Breast epithelium (tissue), 4 donors: ENCODE results near the gene FTO. TPM values are rescaled to one million over a fixed set of nuclear protein-coding genes. Genes with fewer than 3 reads are reported as not detected.

ENCODE experiments used
- DNase-seq, 2 donors: peaks; one replicate each; pipeline ENCODE4 v3.0.0-alpha.2; 2019; ENCODE audit warnings: low spot score in 2 of 2
- H3K27ac ChIP-seq, 2 donors: fragments of 200-600 bp; sonication (generic) in 1 of 2; one replicate each; pipeline ENCODE4 v1.5.1; 2016 to 2019; ENCODE audit warnings: mild to moderate bottlenecking in 1 of 2
- H3K27me3 ChIP-seq, 2 donors: fragments of 200-600 bp; sonication (generic) in 1 of 2; one replicate each; pipeline versions ENCODE4 v1.5.1 to v1.6.0; 2017 to 2019; ENCODE audit warnings: control low read depth in 1 of 2, mild to moderate bottlenecking in 1 of 2
- H3K36me3 ChIP-seq: fragments of 200-600 bp; one replicate; pipeline ENCODE4 v1.5.1; 2019
- H3K4me1 ChIP-seq, 2 donors: fragments of 200-600 bp; sonication (generic); one replicate each; pipeline ENCODE4 v1.5.1; 2016 to 2019; ENCODE audit warnings: control low read depth in 1 of 2
- H3K4me3 ChIP-seq, 3 donors: fragments of 200-600 bp; sonication (generic); 1 replicate in 2 of 3; 2 replicates in 1 of 3; pipeline ENCODE4 v1.5.1; 2016 to 2019; ENCODE audit warnings: mild to moderate bottlenecking in 3 of 3, moderate library complexity in 2 of 3
- H3K9me3 ChIP-seq, 2 donors: fragments of 200-600 bp; sonication (generic) in 1 of 2; one replicate each; pipeline ENCODE4 v1.5.1; 2016 to 2019; ENCODE audit warnings: control low read depth in 1 of 2
- POLR2A ChIP-seq: fragments of 450-650 bp; IDR thresholded peaks from one replicate; pipeline ENCODE4 v1.6.1; 2016; ENCODE audit warnings: antibody characterized with exemption, mild to moderate bottlenecking, moderate library complexity
- POLR2AphosphoS5 ChIP-seq, 3 donors: sonication (generic); formaldehyde crosslinking; IDR thresholded peaks; one replicate each; pipeline ENCODE4 v1.6.1; 2017; ENCODE audit warnings: antibody characterized with exemption in 3 of 3
- intact Hi-C: fragments of 100-400 bp; cut with DNase I; formaldehyde crosslinking; loops from one replicate; pipeline ENCODE4 v1.15.1; 2023; ENCODE audit warnings: low total_unique reads
- total RNA-seq, 3 donors: library from RNA; depleted of rRNA; stranded (reverse); fragments of >200 nt; gene quantifications; one replicate each; pipeline ENCODE4 v1.1.0, GENCODE V29; 2016
- TF ChIP-seq, protein P1 (sequence below), 3 donors: fragments of 450-650 bp; IDR thresholded peaks; one replicate each; pipeline ENCODE4 v1.5.1; 2016 to 2017; ENCODE audit warnings: antibody characterized with exemption in 3 of 3, mild to moderate bottlenecking in 3 of 3, moderate library complexity in 3 of 3

Gene FTO
- total RNA-seq, 3 donors from 2014 or later: 109 to 193 (median 174) TPM

DNA sequence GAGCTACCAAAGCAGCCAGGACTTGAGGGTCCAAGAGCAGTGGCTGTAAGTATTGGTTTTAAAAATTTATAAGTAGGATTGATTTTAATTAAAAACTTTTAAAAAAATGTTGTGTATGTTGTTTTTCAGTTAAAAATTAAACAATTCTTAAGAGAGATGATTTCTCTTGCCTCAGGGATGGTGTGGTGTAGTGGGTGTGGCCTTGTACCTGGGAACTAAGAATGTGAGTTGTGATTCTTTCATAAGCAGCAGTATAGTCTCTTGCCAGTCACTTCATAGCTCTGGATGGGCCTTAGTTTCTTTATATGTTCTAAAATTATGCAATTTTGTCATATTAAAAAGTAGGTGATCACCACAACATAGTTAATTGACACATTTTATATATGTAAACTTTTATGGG is 99.5 kb downstream of the FTO start:
- Histone ChIP-seq H3K36me3 (no peaks in the 10 kb centered on the region), H3K27me3 (no peaks in the 10 kb centered on the region), H3K4me1 (peaks cover 0 to 14% of the 10 kb centered on the region in 2 donors), H3K9me3 (peaks cover 0 to 6% of the 10 kb centered on the region in 2 donors), H3K4me3 (no peak overlapping the region), H3K27ac (peak overlapping the region in 1 of 2 donors; percentile 73)
- TF ChIP-seq, protein P1, sequence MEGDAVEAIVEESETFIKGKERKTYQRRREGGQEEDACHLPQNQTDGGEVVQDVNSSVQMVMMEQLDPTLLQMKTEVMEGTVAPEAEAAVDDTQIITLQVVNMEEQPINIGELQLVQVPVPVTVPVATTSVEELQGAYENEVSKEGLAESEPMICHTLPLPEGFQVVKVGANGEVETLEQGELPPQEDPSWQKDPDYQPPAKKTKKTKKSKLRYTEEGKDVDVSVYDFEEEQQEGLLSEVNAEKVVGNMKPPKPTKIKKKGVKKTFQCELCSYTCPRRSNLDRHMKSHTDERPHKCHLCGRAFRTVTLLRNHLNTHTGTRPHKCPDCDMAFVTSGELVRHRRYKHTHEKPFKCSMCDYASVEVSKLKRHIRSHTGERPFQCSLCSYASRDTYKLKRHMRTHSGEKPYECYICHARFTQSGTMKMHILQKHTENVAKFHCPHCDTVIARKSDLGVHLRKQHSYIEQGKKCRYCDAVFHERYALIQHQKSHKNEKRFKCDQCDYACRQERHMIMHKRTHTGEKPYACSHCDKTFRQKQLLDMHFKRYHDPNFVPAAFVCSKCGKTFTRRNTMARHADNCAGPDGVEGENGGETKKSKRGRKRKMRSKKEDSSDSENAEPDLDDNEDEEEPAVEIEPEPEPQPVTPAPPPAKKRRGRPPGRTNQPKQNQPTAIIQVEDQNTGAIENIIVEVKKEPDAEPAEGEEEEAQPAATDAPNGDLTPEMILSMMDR (IDR thresholded peaks at IDR 0.05): no peak
- TF ChIP-seq POLR2AphosphoS5 (IDR thresholded peaks at IDR 0.05) (no peak), POLR2A (no peak)
- intact Hi-C loops: no loop called here
- DNase-seq: no peak

DNA sequence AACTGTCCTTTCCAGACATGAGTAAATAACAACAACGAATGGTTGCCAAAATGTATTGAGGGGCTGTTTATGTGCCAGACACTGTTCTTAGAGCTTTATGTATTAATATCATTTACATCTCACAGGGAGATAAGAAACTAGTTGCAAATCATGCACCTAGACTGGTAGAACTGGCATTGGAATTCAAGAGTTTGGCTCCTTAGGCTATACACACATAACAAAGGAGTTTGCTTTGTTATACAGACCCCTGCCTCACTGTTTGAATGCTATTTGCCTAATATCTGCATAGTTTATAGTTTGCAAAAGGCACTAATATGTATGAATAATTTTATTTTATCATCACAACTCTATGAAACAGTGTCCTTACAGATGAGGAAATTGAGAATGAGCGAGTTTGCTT is 100.0 kb downstream of the FTO start:
- H3K4me3 ChIP-seq: no peak overlapping the region
- intact Hi-C loops: no loop called here
- peaks cover 0 to 14% of the 10 kb centered on the region in 2 donors for H3K4me1 ChIP-seq
- peaks cover 0 to 6% of the 10 kb centered on the region in 2 donors for H3K9me3 ChIP-seq
- H3K36me3 ChIP-seq: no peaks in the 10 kb centered on the region
- peak overlapping the region; percentile 27 to 73 for H3K27ac ChIP-seq
- no peak for DNase-seq
- TF ChIP-seq, protein P1 (IDR thresholded peaks at IDR 0.05): no peak
- no peak for TF ChIP-seq POLR2AphosphoS5 (IDR thresholded peaks at IDR 0.05)
- no peak for TF ChIP-seq POLR2A
- no peaks in the 10 kb centered on the region for H3K27me3 ChIP-seq

DNA sequence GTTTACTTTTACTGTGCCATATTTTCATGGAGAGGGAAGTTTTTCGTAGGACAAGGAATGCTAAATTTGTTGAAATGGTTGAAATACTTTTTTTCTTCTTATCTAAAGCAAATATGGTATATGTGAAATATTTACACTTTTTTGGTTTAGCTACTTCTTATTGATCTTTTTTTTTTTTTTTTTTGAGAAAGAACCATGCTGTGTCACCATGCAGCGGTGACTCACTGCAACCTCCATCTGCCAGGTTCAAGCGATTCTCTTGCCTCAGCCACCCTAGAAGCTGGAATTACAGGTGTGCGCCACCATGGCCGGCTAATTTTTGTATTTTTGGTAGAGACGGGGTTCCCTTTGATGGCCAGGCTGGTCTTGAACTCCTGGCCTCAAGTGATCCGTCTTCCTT is 100.5 kb downstream of the FTO start:
- intact Hi-C loops: no loop called here
- Histone ChIP-seq H3K9me3 (peaks cover 0 to 6% of the 10 kb centered on the region in 2 donors), H3K27ac (peak overlapping the region in 1 of 2 donors; percentile 73), H3K4me3 (no peak overlapping the region), H3K4me1 (peaks cover 0 to 14% of the 10 kb centered on the region in 2 donors), H3K36me3 (no peaks in the 10 kb centered on the region), H3K27me3 (no peaks in the 10 kb centered on the region)
- TF ChIP-seq POLR2A: no peak
- TF ChIP-seq POLR2AphosphoS5 (IDR thresholded peaks at IDR 0.05): no peak
- TF ChIP-seq, protein P1 (IDR thresholded peaks at IDR 0.05): no peak
- no peak for DNase-seq

DNA sequence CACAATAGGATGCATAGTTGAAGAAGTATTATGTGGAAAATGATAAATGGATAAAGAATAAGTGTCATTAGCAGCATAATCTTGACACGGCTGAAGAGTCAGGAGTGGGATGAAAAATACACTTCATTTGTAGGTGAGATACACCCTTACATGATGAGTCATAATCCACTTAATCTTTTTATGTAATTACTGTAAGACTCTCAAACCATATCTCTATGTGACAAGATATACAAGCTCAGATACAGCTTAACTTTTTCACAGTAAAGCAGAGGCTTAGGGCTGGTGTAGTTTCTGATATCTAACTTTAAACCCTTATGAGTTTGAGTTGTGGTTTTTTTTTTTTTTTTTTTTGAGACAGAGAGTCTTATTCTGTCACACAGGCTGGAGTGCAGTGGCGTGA is 101.2 kb downstream of the FTO start:
- Histone ChIP-seq H3K27me3 (no peaks in the 10 kb centered on the region), H3K9me3 (no peaks in the 10 kb centered on the region), H3K36me3 (no peaks in the 10 kb centered on the region), H3K4me1 (peaks cover 0 to 14% of the 10 kb centered on the region in 2 donors), H3K27ac (peak overlapping the region in 1 of 2 donors; percentile 73), H3K4me3 (no peak overlapping the region)
- intact Hi-C loops: no loop called here
- no peak for TF ChIP-seq POLR2A
- TF ChIP-seq, protein P1 (IDR thresholded peaks at IDR 0.05): no peak
- no peak for DNase-seq

DNA sequence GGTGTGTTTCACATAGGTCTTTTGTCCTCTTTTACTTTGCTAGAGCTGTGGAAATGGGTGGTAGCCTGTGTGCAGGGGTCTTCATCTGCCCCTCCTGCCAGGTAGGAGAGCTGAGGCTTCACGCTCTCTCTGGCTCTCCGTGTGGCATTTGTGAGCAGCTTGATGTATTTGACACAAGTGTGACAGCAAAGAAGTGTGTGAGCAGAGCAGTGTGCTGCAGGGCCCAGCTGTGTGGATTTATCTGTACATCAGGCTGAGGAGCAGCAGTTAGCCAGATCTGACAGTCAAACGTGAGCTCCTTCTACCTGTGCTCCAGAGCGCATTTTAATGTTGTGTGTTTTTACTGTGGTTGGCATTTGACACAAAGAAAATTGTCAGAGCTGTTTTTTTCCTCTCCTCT is 101.8 kb downstream of the FTO start:
- no peak overlapping the region for H3K4me3 ChIP-seq
- H3K27me3 ChIP-seq: no peaks in the 10 kb centered on the region
- H3K4me1 ChIP-seq: peaks cover 0 to 14% of the 10 kb centered on the region in 2 donors
- peak overlapping the region; percentile 49 to 73 for H3K27ac ChIP-seq
- DNase-seq: no peak
- H3K36me3 ChIP-seq: no peaks in the 10 kb centered on the region
- no peaks in the 10 kb centered on the region for H3K9me3 ChIP-seq
- TF ChIP-seq, protein P1 (IDR thresholded peaks at IDR 0.05): no peak
- TF ChIP-seq POLR2A (no peak), POLR2AphosphoS5 (IDR thresholded peaks at IDR 0.05) (no peak)
- intact Hi-C loops: no loop called here
